ENCODE results near the gene CPLANE2.

CPLANE2 gene

GRCh38 chr1:16205334-16205671, 31.7 kb downstream of the CPLANE2 start:
- 92% methylated on average over 11 of the region's 11 CpGs for WGBS
- no peak overlapping the region for H2AFZ ChIP-seq (ENCODE audit: low read depth, low read length)
- no peak overlapping the region for H2BK15ac ChIP-seq (ENCODE audit: low read depth, poor library complexity, severe bottlenecking)
- H2BK120ac ChIP-seq (ENCODE audit: low read depth, low read length), result no peak overlapping the region
- H3K36me3 ChIP-seq (ENCODE audit: control insufficient read depth in 1 of 2, insufficient read depth in 2 of 2, low read depth in 1 of 2, low read length in 2 of 2), result peaks cover 0 to 23% of the 10 kb centered on the region in 2 experiments
- H3K9me3 ChIP-seq (ENCODE audit: control insufficient read depth, low read length), result no peaks in the 10 kb centered on the region
- no peak for DNase-seq
- no peak overlapping the region for H2AK5ac ChIP-seq (ENCODE audit: low read length, severe bottlenecking)
- H4K91ac ChIP-seq (ENCODE audit: low read length), result no peak overlapping the region
- no peak overlapping the region for H4K8ac ChIP-seq (ENCODE audit: low read length)
- no peak overlapping the region for H3K4me2 ChIP-seq (ENCODE audit: low read length, poor library complexity, severe bottlenecking)
- H3K27ac ChIP-seq (ENCODE audit: low read length, poor library complexity, severe bottlenecking), result no peak overlapping the region
- no peak overlapping the region for H2BK12ac ChIP-seq (ENCODE audit: low read length in 2 of 2)
- H3K14ac ChIP-seq (ENCODE audit: low read length in 2 of 2), result no peak overlapping the region
- peaks cover 5% of the 10 kb centered on the region for H3K79me1 ChIP-seq (replicated peaks; ENCODE audit: low read length, poor library complexity, severe bottlenecking)
- H2BK5ac ChIP-seq (ENCODE audit: low read depth, low read length, poor library complexity, severe bottlenecking), result no peak overlapping the region
- H3K4me1 ChIP-seq (ENCODE audit: control insufficient read depth, insufficient read depth, low read depth, low read length), result peaks cover 23% of the 10 kb centered on the region
- H3K23ac ChIP-seq (ENCODE audit: low read length in 2 of 2), result no peak overlapping the region
- H3K4ac ChIP-seq (ENCODE audit: low read depth in 1 of 2, low read length in 2 of 2), result no peak overlapping the region
- no peak overlapping the region for H3K9ac ChIP-seq (ENCODE audit: low read length)
- no peak overlapping the region for H3K18ac ChIP-seq (ENCODE audit: low read depth in 1 of 2, low read length in 2 of 2)
- no peaks in the 10 kb centered on the region for H3K27me3 ChIP-seq (ENCODE audit: control insufficient read depth in 1 of 2, insufficient read depth in 1 of 2, low read length in 2 of 2)
- no peak overlapping the region for H3K4me3 ChIP-seq (ENCODE audit: insufficient read depth in 1 of 2, low read depth in 1 of 2, low read length in 2 of 2)

- H2BK12ac ChIP-seq (ENCODE audit: low read length in 2 of 2), result no peak overlapping the region
- peaks cover 0 to 23% of the 10 kb centered on the region in 2 experiments for H3K36me3 ChIP-seq (ENCODE audit: control insufficient read depth in 1 of 2, insufficient read depth in 2 of 2, low read depth in 1 of 2, low read length in 2 of 2)
- no peak overlapping the region for H2BK15ac ChIP-seq (ENCODE audit: low read depth, poor library complexity, severe bottlenecking)
- H3K23ac ChIP-seq (ENCODE audit: low read length in 2 of 2), result no peak overlapping the region
- no peak overlapping the region for H2BK5ac ChIP-seq (ENCODE audit: low read depth, low read length, poor library complexity, severe bottlenecking)
- H4K91ac ChIP-seq (ENCODE audit: low read length), result peak overlapping the region; percentile 45
- no peak overlapping the region for H3K4me3 ChIP-seq (ENCODE audit: insufficient read depth in 1 of 2, low read depth in 1 of 2, low read length in 2 of 2)
- no peak overlapping the region for H3K9ac ChIP-seq (ENCODE audit: low read length)
- DNase-seq, result no peak
- H2AFZ ChIP-seq (ENCODE audit: low read depth, low read length), result no peak overlapping the region
- H3K18ac ChIP-seq (ENCODE audit: low read depth in 1 of 2, low read length in 2 of 2), result no peak overlapping the region
- H3K79me1 ChIP-seq (replicated peaks; ENCODE audit: low read length, poor library complexity, severe bottlenecking), result peaks cover 5% of the 10 kb centered on the region
- H3K27me3 ChIP-seq (ENCODE audit: control insufficient read depth in 1 of 2, insufficient read depth in 1 of 2, low read length in 2 of 2), result no peaks in the 10 kb centered on the region
- H3K9me3 ChIP-seq (ENCODE audit: control insufficient read depth, low read length), result no peaks in the 10 kb centered on the region
- no peak overlapping the region for H3K27ac ChIP-seq (ENCODE audit: low read length, poor library complexity, severe bottlenecking)
- H3K4me2 ChIP-seq (ENCODE audit: low read length, poor library complexity, severe bottlenecking), result no peak overlapping the region
- 81% methylated on average over 12 of the region's 12 CpGs for WGBS
- no peak overlapping the region for H2BK120ac ChIP-seq (ENCODE audit: low read depth, low read length)
- H4K8ac ChIP-seq (ENCODE audit: low read length), result peak overlapping the region; percentile 19
- no peak overlapping the region for H3K14ac ChIP-seq (ENCODE audit: low read length in 2 of 2)
- H2AK5ac ChIP-seq (ENCODE audit: low read length, severe bottlenecking), result no peak overlapping the region
- H3K4me1 ChIP-seq (ENCODE audit: control insufficient read depth, insufficient read depth, low read depth, low read length), result peaks cover 20% of the 10 kb centered on the region
- peak overlapping the region in 1 of 2 experiments; percentile 13 for H3K4ac ChIP-seq (ENCODE audit: low read depth in 1 of 2, low read length in 2 of 2)
These were observed 32.2 kb downstream of the CPLANE2 start for GRCh38 chr1:16204634-16205333.

- no peak overlapping the region for H2BK5ac ChIP-seq (ENCODE audit: low read depth, low read length, poor library complexity, severe bottlenecking)
- H3K36me3 ChIP-seq (ENCODE audit: control insufficient read depth in 1 of 2, insufficient read depth in 2 of 2, low read depth in 1 of 2, low read length in 2 of 2), result peaks cover 0 to 26% of the 10 kb centered on the region in 2 experiments
- H3K14ac ChIP-seq (ENCODE audit: low read length in 2 of 2), result no peak overlapping the region
- H3K79me1 ChIP-seq (replicated peaks; ENCODE audit: low read length, poor library complexity, severe bottlenecking), result peaks cover 5% of the 10 kb centered on the region
- no peak for DNase-seq
- no peak overlapping the region for H2AK5ac ChIP-seq (ENCODE audit: low read length, severe bottlenecking)
- H3K27ac ChIP-seq (ENCODE audit: low read length, poor library complexity, severe bottlenecking), result no peak overlapping the region
- H3K4me1 ChIP-seq (ENCODE audit: control insufficient read depth, insufficient read depth, low read depth, low read length), result peaks cover 17% of the 10 kb centered on the region
- no peak overlapping the region for H2AFZ ChIP-seq (ENCODE audit: low read depth, low read length)
- no peak overlapping the region for H3K4me3 ChIP-seq (ENCODE audit: insufficient read depth in 1 of 2, low read depth in 1 of 2, low read length in 2 of 2)
- no peak overlapping the region for H3K4me2 ChIP-seq (ENCODE audit: low read length, poor library complexity, severe bottlenecking)
- H2BK15ac ChIP-seq (ENCODE audit: low read depth, poor library complexity, severe bottlenecking), result no peak overlapping the region
- peak overlapping the region; percentile 45 for H4K91ac ChIP-seq (ENCODE audit: low read length)
- no peak overlapping the region for H3K23ac ChIP-seq (ENCODE audit: low read length in 2 of 2)
- H2BK120ac ChIP-seq (ENCODE audit: low read depth, low read length), result no peak overlapping the region
- H2BK12ac ChIP-seq (ENCODE audit: low read length in 2 of 2), result no peak overlapping the region
- no peak overlapping the region for H3K9ac ChIP-seq (ENCODE audit: low read length)
- 96% methylated on average over 2 of the region's 2 CpGs for WGBS
- H3K4ac ChIP-seq (ENCODE audit: low read depth in 1 of 2, low read length in 2 of 2), result no peak overlapping the region
- H4K8ac ChIP-seq (ENCODE audit: low read length), result no peak overlapping the region
- H3K18ac ChIP-seq (ENCODE audit: low read depth in 1 of 2, low read length in 2 of 2), result no peak overlapping the region
- H3K9me3 ChIP-seq (ENCODE audit: control insufficient read depth, low read length), result no peaks in the 10 kb centered on the region
- H3K27me3 ChIP-seq (ENCODE audit: control insufficient read depth in 1 of 2, insufficient read depth in 1 of 2, low read length in 2 of 2), result no peaks in the 10 kb centered on the region
These were observed 32.8 kb downstream of the CPLANE2 start for GRCh38 chr1:16204216-16204615.

- Histone ChIP-seq H4K8ac (ENCODE audit: low read length) (no peak overlapping the region), H4K91ac (ENCODE audit: low read length) (no peak overlapping the region), H3K23ac (ENCODE audit: low read length in 2 of 2) (no peak overlapping the region), H3K79me1 (replicated peaks; ENCODE audit: low read length, poor library complexity, severe bottlenecking) (peaks cover 5% of the 10 kb centered on the region), H2BK15ac (ENCODE audit: low read depth, poor library complexity, severe bottlenecking) (no peak overlapping the region), H2BK5ac (ENCODE audit: low read depth, low read length, poor library complexity, severe bottlenecking) (no peak overlapping the region), H3K9ac (ENCODE audit: low read length) (no peak overlapping the region), H3K14ac (ENCODE audit: low read length in 2 of 2) (no peak overlapping the region), H2BK12ac (ENCODE audit: low read length in 2 of 2) (no peak overlapping the region), H3K4me2 (ENCODE audit: low read length, poor library complexity, severe bottlenecking) (no peak overlapping the region), H2BK120ac (ENCODE audit: low read depth, low read length) (no peak overlapping the region), H3K36me3 (ENCODE audit: control insufficient read depth in 1 of 2, insufficient read depth in 2 of 2, low read depth in 1 of 2, low read length in 2 of 2) (peaks cover 0 to 31% of the 10 kb centered on the region in 2 experiments), H3K9me3 (ENCODE audit: control insufficient read depth, low read length) (no peaks in the 10 kb centered on the region), H2AFZ (ENCODE audit: low read depth, low read length) (no peak overlapping the region), H2AK5ac (ENCODE audit: low read length, severe bottlenecking) (no peak overlapping the region), H3K27me3 (ENCODE audit: control insufficient read depth in 1 of 2, insufficient read depth in 1 of 2, low read length in 2 of 2) (no peaks in the 10 kb centered on the region), H3K27ac (ENCODE audit: low read length, poor library complexity, severe bottlenecking) (no peak overlapping the region), H3K4ac (ENCODE audit: low read depth in 1 of 2, low read length in 2 of 2) (no peak overlapping the region), H3K4me1 (ENCODE audit: control insufficient read depth, insufficient read depth, low read depth, low read length) (peaks cover 17% of the 10 kb centered on the region), H3K4me3 (ENCODE audit: insufficient read depth in 1 of 2, low read depth in 1 of 2, low read length in 2 of 2) (no peak overlapping the region), H3K18ac (ENCODE audit: low read depth in 1 of 2, low read length in 2 of 2) (no peak overlapping the region)
- WGBS, result 76% methylated on average over 2 of the region's 3 CpGs
- DNase-seq, result no peak
These were observed 33.4 kb downstream of the CPLANE2 start for GRCh38 chr1:16203550-16203949.

Measured in mesenchymal stem cell (in vitro differentiated cells and primary cell).